Measurements from ENCODE around the gene KLHL1. TPM values are rescaled to one million over a fixed set of nuclear protein-coding genes. Genes with fewer than 3 reads are reported as not detected.

KLHL1 gene
- total and polyA plus RNA-seq, 2 experiments from 2014 or later, result not detected

GRCh38 chr13:69793783-69794453 is 314.3 kb downstream of the KLHL1 start:
- Histone ChIP-seq H3K4me1 (ENCODE audit: insufficient read depth) (no peaks in the 10 kb centered on the region), H3K36me3 (ENCODE audit: low read depth) (no peaks in the 10 kb centered on the region), H2AFZ (no peak overlapping the region), H4K20me1 (ENCODE audit: insufficient read depth) (no peaks in the 10 kb centered on the region), H3K27ac (no peak overlapping the region), H3K79me2 (ENCODE audit: insufficient read depth) (no peaks in the 10 kb centered on the region), H3K9ac (no peak overlapping the region), H3K4me3 (no peak overlapping the region), H3F3A (ENCODE audit: insufficient read depth) (no peaks in the 10 kb centered on the region), H3K4me2 (ENCODE audit: unreplicated experiment) (no peak overlapping the region), H3K9me2 (ENCODE audit: insufficient read depth) (no peaks in the 10 kb centered on the region), H3K27me3 (replicated peaks; ENCODE audit: insufficient read depth) (no peaks in the 10 kb centered on the region), H3K9me3 (ENCODE audit: low read depth) (no peaks in the 10 kb centered on the region)
- TF ChIP-seq EZH2phosphoT487 (IDR thresholded peaks at IDR 0.05; ENCODE audit: insufficient read depth, low read depth) (no peak), EZH2 (IDR thresholded peaks at IDR 0.05; ENCODE audit: insufficient read depth, poor library complexity, severe bottlenecking) (no peak)
- no peak for DNase-seq
- in situ Hi-C loops (cut with MboI), result no loop called here
- WGBS, 2 experiments (ENCODE audit: low coverage in 1 of 2, low lambda C conversion rate in 2 of 2, missing lambda C conversion rate in 2 of 2), result 7 to 8% methylated on average over 3 of the region's 3 CpGs

- in situ Hi-C loops (cut with MboI), result no loop called here
- TF ChIP-seq EZH2 (IDR thresholded peaks at IDR 0.05; ENCODE audit: insufficient read depth, poor library complexity, severe bottlenecking) (no peak), EZH2phosphoT487 (IDR thresholded peaks at IDR 0.05; ENCODE audit: insufficient read depth, low read depth) (no peak)
- H3F3A ChIP-seq (ENCODE audit: insufficient read depth), result no peaks in the 10 kb centered on the region
- H2AFZ ChIP-seq, result no peak overlapping the region
- no peaks in the 10 kb centered on the region for H3K4me1 ChIP-seq (ENCODE audit: insufficient read depth)
- H4K20me1 ChIP-seq (ENCODE audit: insufficient read depth), result no peaks in the 10 kb centered on the region
- H3K9ac ChIP-seq, result no peak overlapping the region
- no peaks in the 10 kb centered on the region for H3K27me3 ChIP-seq (replicated peaks; ENCODE audit: insufficient read depth)
- H3K36me3 ChIP-seq (ENCODE audit: low read depth), result no peaks in the 10 kb centered on the region
- DNase-seq, result no peak
- no peaks in the 10 kb centered on the region for H3K79me2 ChIP-seq (ENCODE audit: insufficient read depth)
- H3K4me2 ChIP-seq (ENCODE audit: unreplicated experiment), result no peak overlapping the region
- H3K4me3 ChIP-seq, result no peak overlapping the region
- H3K27ac ChIP-seq, result no peak overlapping the region
- H3K9me3 ChIP-seq (ENCODE audit: low read depth), result peaks cover 6% of the 10 kb centered on the region
- WGBS, 2 experiments (ENCODE audit: low coverage in 1 of 2, low lambda C conversion rate in 2 of 2, missing lambda C conversion rate in 2 of 2), result 31 to 36% methylated on average over 4 of the region's 4 CpGs
- no peaks in the 10 kb centered on the region for H3K9me2 ChIP-seq (ENCODE audit: insufficient read depth)
Measured at GRCh38 chr13:69776937-69777336, 331.3 kb downstream of the KLHL1 start.

- Histone ChIP-seq H3K36me3 (ENCODE audit: low read depth) (no peaks in the 10 kb centered on the region), H3F3A (ENCODE audit: insufficient read depth) (no peaks in the 10 kb centered on the region), H3K79me2 (ENCODE audit: insufficient read depth) (no peaks in the 10 kb centered on the region), H3K9me2 (ENCODE audit: insufficient read depth) (no peaks in the 10 kb centered on the region), H4K20me1 (ENCODE audit: insufficient read depth) (no peaks in the 10 kb centered on the region), H3K9me3 (ENCODE audit: low read depth) (peaks cover 6% of the 10 kb centered on the region), H3K9ac (no peak overlapping the region), H3K27me3 (replicated peaks; ENCODE audit: insufficient read depth) (no peaks in the 10 kb centered on the region), H3K4me3 (no peak overlapping the region), H3K27ac (no peak overlapping the region), H3K4me2 (ENCODE audit: unreplicated experiment) (no peak overlapping the region), H3K4me1 (ENCODE audit: insufficient read depth) (no peaks in the 10 kb centered on the region), H2AFZ (no peak overlapping the region)
- WGBS, 2 experiments (ENCODE audit: low coverage in 1 of 2, low lambda C conversion rate in 2 of 2, missing lambda C conversion rate in 2 of 2), result 33 to 37% methylated on average over 3 of the region's 3 CpGs
- in situ Hi-C loops (cut with MboI), result no loop called here
- DNase-seq, result no peak
- TF ChIP-seq EZH2 (IDR thresholded peaks at IDR 0.05; ENCODE audit: insufficient read depth, poor library complexity, severe bottlenecking) (no peak), EZH2phosphoT487 (IDR thresholded peaks at IDR 0.05; ENCODE audit: insufficient read depth, low read depth) (no peak)
Measured at GRCh38 chr13:69769608-69770007, 338.6 kb downstream of the KLHL1 start.

DNA sequence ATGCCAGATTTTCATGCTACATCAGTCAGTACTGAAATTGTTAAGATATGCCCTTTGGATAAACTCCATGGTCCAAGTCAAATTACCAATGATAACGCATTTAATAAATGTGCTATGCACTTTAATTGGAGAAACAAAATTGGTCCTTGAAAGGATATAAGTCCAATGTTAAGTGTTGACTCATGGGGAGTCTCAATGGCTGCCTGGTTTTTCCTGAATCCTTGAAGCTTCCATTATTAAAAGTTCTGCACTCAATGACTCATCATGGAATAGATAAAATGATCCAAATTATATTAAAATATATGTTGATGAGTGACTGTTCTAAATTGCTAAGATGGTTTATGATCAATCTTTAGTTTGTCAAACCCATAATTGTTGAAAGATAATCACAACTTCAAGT is 346.7 kb downstream of the KLHL1 start:
- no peaks in the 10 kb centered on the region for H3K79me2 ChIP-seq (ENCODE audit: insufficient read depth)
- no peak overlapping the region for H3K4me2 ChIP-seq (ENCODE audit: unreplicated experiment)
- no peaks in the 10 kb centered on the region for H3K36me3 ChIP-seq (ENCODE audit: low read depth)
- H3K4me1 ChIP-seq (ENCODE audit: insufficient read depth), result no peaks in the 10 kb centered on the region
- no peak overlapping the region for H3K4me3 ChIP-seq
- WGBS, 2 experiments (ENCODE audit: low coverage in 1 of 2, low lambda C conversion rate in 2 of 2, missing lambda C conversion rate in 2 of 2), result 13 to 19% methylated on average over 1 of the region's 1 CpG
- no peaks in the 10 kb centered on the region for H3K9me3 ChIP-seq (ENCODE audit: low read depth)
- H3K27ac ChIP-seq, result no peak overlapping the region
- H2AFZ ChIP-seq, result no peak overlapping the region
- no peaks in the 10 kb centered on the region for H4K20me1 ChIP-seq (ENCODE audit: insufficient read depth)
- H3K9ac ChIP-seq, result no peak overlapping the region
- H3F3A ChIP-seq (ENCODE audit: insufficient read depth), result no peaks in the 10 kb centered on the region
- no peaks in the 10 kb centered on the region for H3K27me3 ChIP-seq (replicated peaks; ENCODE audit: insufficient read depth)
- no peak for DNase-seq
- in situ Hi-C loops (cut with MboI), result no loop called here
- no peak for TF ChIP-seq EZH2 (IDR thresholded peaks at IDR 0.05; ENCODE audit: insufficient read depth, poor library complexity, severe bottlenecking)
- TF ChIP-seq EZH2phosphoT487 (IDR thresholded peaks at IDR 0.05; ENCODE audit: insufficient read depth, low read depth), result no peak
- no peaks in the 10 kb centered on the region for H3K9me2 ChIP-seq (ENCODE audit: insufficient read depth)

Data from GM23248 (cell line).